HCT116 (cell line): ENCODE data around the gene DOCK10. TPM values are rescaled to one million over a fixed set of nuclear protein-coding genes. Genes with fewer than 3 reads are reported as not detected.

Experiments
- ATAC-seq: fragments of 200-7000 bp; cut with Tn5 transposase; 2 replicates; pipeline ENCODE4 v1.9.1; 2020; ENCODE audit warnings: mild to moderate bottlenecking, moderate library complexity
- BruUV-seq: library from RNA; stranded (reverse); fragments of 400-500 nt; replicated peaks from 2 replicates; lab custom pipeline; 2021; lab: Mats Ljungman, UMichigan
- CTCF ChIA-PET: fragments of 300-600 bp; sonication (Branson Sonifier 250); formaldehyde crosslinking; loops from one replicate; lab custom pipeline; 2021; ENCODE audit warnings: antibody characterized with exemption; lab: Charles Lee
- POLR2A ChIA-PET: fragments of 300-600, 350-600 bp; sonication (Branson Sonifier 250); formaldehyde crosslinking; loops from one replicate; lab custom pipeline; 2021; ENCODE audit warnings: antibody characterized with exemption; lab: Charles Lee
- RAD21 ChIA-PET, 2 experiments: fragments of 300-600 bp; sonication (Branson Sonifier 250); formaldehyde crosslinking; loops; one replicate each; lab custom pipeline; 2023; ENCODE audit warnings: low total read pairs in 2 of 2; ENCODE audit not compliant: uncharacterized antibody in 2 of 2, unreplicated experiment in 2 of 2, low non-redundant PET in 1 of 2; lab: Charles Lee
- DNase-seq: peaks from one replicate; pipeline ENCODE4 v3.0.0-alpha.2; 2010; ENCODE audit warnings: low read depth, low spot score
- H2AFZ ChIP-seq: fragments of 200-600 bp; shearing (Covaris generic), sonication (generic); 2 replicates; pipeline ENCODE4 v1.6.1; 2017; ENCODE audit warnings: low read depth, mixed run types, mixed read lengths, antibody characterized with exemption, low read length; ENCODE audit not compliant: poor library complexity, severe bottlenecking
- H3K27ac ChIP-seq: 2 replicates; pipeline ENCODE4 v1.5.1; 2012; ENCODE audit warnings: low read depth, low read length
- H3K27me3 ChIP-seq: fragments of 200-600 bp; sonication (generic); 2 replicates; pipeline ENCODE4 v1.6.1; 2016; ENCODE audit warnings: mixed run types, low read length, mixed read lengths; ENCODE audit not compliant: insufficient read depth
- H3K36me3 ChIP-seq, 2 experiments: fragments of 200-500 bp in 1 of 2; fragments of 200-600 bp in 1 of 2; sonication (Bioruptor generic) in 1 of 2; sonication (generic) in 1 of 2; 2 replicates each; pipeline versions ENCODE4 v1.5.1 to v1.6.1; 2014 to 2016; ENCODE audit warnings: low read length in 2 of 2, inconsistent platforms in 1 of 2, mixed read lengths in 1 of 2, mixed run types in 1 of 2; ENCODE audit not compliant: insufficient read depth in 2 of 2, control insufficient read depth in 1 of 2
- H3K4me1 ChIP-seq, 2 experiments: fragments of 200-600 bp in 1 of 2; sonication (generic) in 1 of 2; 2 replicates each; pipeline versions ENCODE4 v1.5.1 to v1.6.1; 2012 to 2017; ENCODE audit warnings: low read length in 2 of 2, inconsistent platforms in 1 of 2, mild to moderate bottlenecking in 1 of 2, mixed read lengths in 1 of 2, mixed run types in 1 of 2, moderate library complexity in 1 of 2; ENCODE audit not compliant: insufficient read depth in 2 of 2, control insufficient read depth in 1 of 2
- H3K4me2 ChIP-seq: fragments of 200-600 bp; sonication (generic); 2 replicates; pipeline ENCODE4 v1.6.1; 2017; ENCODE audit warnings: mixed run types, low read length, mixed read lengths
- H3K4me3 ChIP-seq, 2 experiments: fragments of 200-600 bp in 1 of 2; sonication (generic) in 1 of 2; replicated peaks in 1 of 2; 2 replicates each; pipeline ENCODE4 v1.5.1; 2011 to 2016; ENCODE audit warnings: low read length in 2 of 2, control low read depth in 1 of 2, low read depth in 1 of 2, mild to moderate bottlenecking in 1 of 2, mixed read lengths in 1 of 2, mixed run types in 1 of 2
- H3K79me2 ChIP-seq: fragments of 200-600 bp; sonication (generic); 2 replicates; pipeline ENCODE4 v1.6.1; 2017; ENCODE audit warnings: mild to moderate bottlenecking, mixed run types, low read length, moderate library complexity, mixed read lengths; ENCODE audit not compliant: insufficient read depth
- H3K9ac ChIP-seq: fragments of 200-600 bp; sonication (generic); 2 replicates; pipeline ENCODE4 v1.6.1; 2016; ENCODE audit warnings: low read length, mixed read lengths
- H3K9me2 ChIP-seq: fragments of 200-600 bp; sonication (generic), shearing (Covaris generic); 2 replicates; pipeline ENCODE4 v1.6.1; 2017; ENCODE audit warnings: mixed run types, mild to moderate bottlenecking, moderate library complexity; ENCODE audit not compliant: insufficient read depth
- H3K9me3 ChIP-seq, 2 experiments: fragments of 200-500 bp in 1 of 2; fragments of 200-600 bp in 1 of 2; sonication (Bioruptor generic) in 1 of 2; sonication (generic) in 1 of 2; 2 replicates each; pipeline ENCODE4 v1.6.1; 2014 to 2017; ENCODE audit warnings: low read length in 2 of 2, mixed read lengths in 2 of 2, inconsistent platforms in 1 of 2, low read depth in 1 of 2, mild to moderate bottlenecking in 1 of 2, mixed run types in 1 of 2, moderate library complexity in 1 of 2; ENCODE audit not compliant: control insufficient read depth in 1 of 2, insufficient read depth in 1 of 2
- H4K20me1 ChIP-seq: fragments of 200-600 bp; sonication (generic), shearing (Covaris generic); 2 replicates; pipeline ENCODE4 v1.6.1; 2017; ENCODE audit warnings: mixed run types, mild to moderate bottlenecking, moderate library complexity; ENCODE audit not compliant: insufficient read depth
- CEBPB ChIP-seq: IDR thresholded peaks from 2 replicates; pipeline ENCODE4 v1.6.1; 2012; ENCODE audit warnings: low read depth
- ELF1 ChIP-seq: IDR thresholded peaks from 2 replicates; pipeline ENCODE4 v1.6.1; 2012; ENCODE audit warnings: low read depth, borderline replicate concordance
- EZH2 ChIP-seq: fragments of 200-600 bp; sonication (generic); IDR thresholded peaks from 2 replicates; pipeline ENCODE4 v1.6.1; 2017; ENCODE audit warnings: antibody characterized with exemption, mixed run types
- EZH2phosphoT487 ChIP-seq: fragments of 200-600 bp; IDR thresholded peaks from 2 replicates; pipeline ENCODE4 v1.6.1; 2018; ENCODE audit warnings: antibody characterized with exemption, borderline replicate concordance
- JUND ChIP-seq: IDR thresholded peaks from 2 replicates; pipeline ENCODE4 v1.6.1; 2012
- POLR2A ChIP-seq: IDR thresholded peaks from 2 replicates; pipeline ENCODE4 v1.7.0; 2011; ENCODE audit warnings: borderline replicate concordance; ENCODE audit not compliant: insufficient read depth, insufficient read length; ENCODE audit errors: extremely low read depth
- RAD21 ChIP-seq: IDR thresholded peaks from 2 replicates; pipeline ENCODE4 v1.6.1; 2012; ENCODE audit warnings: low read depth, mild to moderate bottlenecking
- SIN3A ChIP-seq: IDR thresholded peaks from 2 replicates; pipeline ENCODE4 v1.6.1; 2012; ENCODE audit warnings: low read depth
- SP1 ChIP-seq: IDR thresholded peaks from 2 replicates; pipeline ENCODE4 v1.6.1; 2012; ENCODE audit warnings: low read depth
- SRF ChIP-seq: IDR thresholded peaks from 2 replicates; pipeline ENCODE4 v1.6.1; 2012; ENCODE audit warnings: low read depth
- YY1 ChIP-seq: IDR thresholded peaks from 2 replicates; pipeline ENCODE4 v1.6.1; 2011; ENCODE audit warnings: low read length, low read depth, moderate library complexity, mild to moderate bottlenecking; ENCODE audit not compliant: insufficient replicate concordance; ENCODE audit errors: extremely low read depth
- ZNF274 ChIP-seq: fragments of 200-500 bp; sonication (Bioruptor generic); IDR thresholded peaks from 2 replicates; pipeline ENCODE4 v1.6.1; 2014; ENCODE audit warnings: mild to moderate bottlenecking, low read depth, low read length, inconsistent platforms
- intact Hi-C: fragments of 100-400 bp; cut with micrococcal nuclease; formaldehyde crosslinking; loops from 2 replicates; pipeline ENCODE4 v1.10.0; 2022
- total RNA-seq: library from RNA; stranded (reverse); gene quantifications from one replicate; pipeline ENCODE4 v1.2.1, GENCODE V29; 2021; ENCODE audit not compliant: unreplicated experiment
- TF ChIP-seq, protein P1 (sequence below), 3 experiments: fragments of 200-600 bp in 1 of 3; sonication (generic) in 1 of 3; IDR thresholded peaks in 2 of 3; conservative IDR thresholded peaks in 1 of 3; 2 replicates each; pipeline ENCODE4 v1.5.1; 2012 to 2017; ENCODE audit warnings: low read depth in 2 of 3, low read length in 2 of 3, antibody characterized with exemption in 1 of 3, borderline replicate concordance in 1 of 3, control low read depth in 1 of 3, mild to moderate bottlenecking in 1 of 3, mixed read lengths in 1 of 3, mixed run types in 1 of 3, moderate library complexity in 1 of 3; ENCODE audit not compliant: insufficient read depth in 1 of 3

Gene DOCK10
- total RNA-seq, 1 experiment from 2014 or later: 0.54 TPM

DNA sequence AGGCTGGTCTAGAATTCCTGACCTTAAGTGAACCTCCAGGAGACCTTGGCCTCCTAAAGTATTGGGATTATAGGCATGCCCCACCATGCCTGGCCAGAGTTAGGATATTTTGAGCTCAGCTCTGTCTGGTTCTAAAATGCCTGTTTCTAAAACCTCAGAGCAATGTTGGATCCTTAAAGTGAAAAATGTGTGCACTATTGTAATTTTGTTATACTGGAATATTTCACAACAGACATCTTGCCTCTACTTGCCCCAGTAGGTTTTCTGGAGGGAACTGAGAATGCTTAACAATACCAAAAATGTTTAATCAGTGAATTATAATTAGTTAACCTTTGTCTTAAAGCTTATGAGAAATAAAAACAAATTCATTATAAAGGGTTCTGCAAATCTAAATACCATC, 181.5 kb downstream of the DOCK10 start:
- Histone ChIP-seq H3K27me3 (no peaks in the 10 kb centered on the region), H3K4me1 (no peaks in the 10 kb centered on the region), H3K9ac (no peak overlapping the region), H3K27ac (no peak overlapping the region), H3K79me2 (no peaks in the 10 kb centered on the region), H3K9me2 (0 out of 2 replicates have a peak, but pooled peaks cover 4% of the 10 kb centered on the region), H4K20me1 (no peaks in the 10 kb centered on the region), H3K36me3 (no peaks in the 10 kb centered on the region), H3K4me3 (no peak overlapping the region), H3K4me2 (no peak overlapping the region), H2AFZ (no peak overlapping the region), H3K9me3 (no peaks in the 10 kb centered on the region)
- TF ChIP-seq EZH2phosphoT487 (no peak), POLR2A (no peak), EZH2 (no peak), JUND (no peak), ELF1 (no peak), SRF (no peak), SIN3A (no peak), RAD21 (no peak), ZNF274 (no peak), YY1 (no peak), CEBPB (no peak), SP1 (no peak)
- TF ChIP-seq, protein P1, sequence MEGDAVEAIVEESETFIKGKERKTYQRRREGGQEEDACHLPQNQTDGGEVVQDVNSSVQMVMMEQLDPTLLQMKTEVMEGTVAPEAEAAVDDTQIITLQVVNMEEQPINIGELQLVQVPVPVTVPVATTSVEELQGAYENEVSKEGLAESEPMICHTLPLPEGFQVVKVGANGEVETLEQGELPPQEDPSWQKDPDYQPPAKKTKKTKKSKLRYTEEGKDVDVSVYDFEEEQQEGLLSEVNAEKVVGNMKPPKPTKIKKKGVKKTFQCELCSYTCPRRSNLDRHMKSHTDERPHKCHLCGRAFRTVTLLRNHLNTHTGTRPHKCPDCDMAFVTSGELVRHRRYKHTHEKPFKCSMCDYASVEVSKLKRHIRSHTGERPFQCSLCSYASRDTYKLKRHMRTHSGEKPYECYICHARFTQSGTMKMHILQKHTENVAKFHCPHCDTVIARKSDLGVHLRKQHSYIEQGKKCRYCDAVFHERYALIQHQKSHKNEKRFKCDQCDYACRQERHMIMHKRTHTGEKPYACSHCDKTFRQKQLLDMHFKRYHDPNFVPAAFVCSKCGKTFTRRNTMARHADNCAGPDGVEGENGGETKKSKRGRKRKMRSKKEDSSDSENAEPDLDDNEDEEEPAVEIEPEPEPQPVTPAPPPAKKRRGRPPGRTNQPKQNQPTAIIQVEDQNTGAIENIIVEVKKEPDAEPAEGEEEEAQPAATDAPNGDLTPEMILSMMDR (IDR thresholded peaks at IDR 0.05 in 2 of 3, conservative IDR thresholded peaks at IDR 0.05 in 1 of 3; ENCODE audit: borderline replicate concordance in 1 of 3, insufficient read depth in 1 of 3, low read depth in 2 of 3, low read length in 2 of 3): no peak
- BruUV-seq: no TSS peak
- CTCF ChIA-PET: no interaction called here
- DNase-seq: no peak
- ATAC-seq: no peak
- intact Hi-C loops: no loop called here
- RAD21 ChIA-PET: no interaction called here
- POLR2A ChIA-PET: no interaction called here
